Endothelial cell of hepatic sinusoid (primary cell): ENCODE data around the gene PABPC1L.

Experiments
- in situ Hi-C: cut with HindIII; loops from 2 replicates; pipeline ENCODE4 v1.10.0; 2017; ENCODE audit warnings: low sequenced_read_pairs

Gene PABPC1L

DNA sequence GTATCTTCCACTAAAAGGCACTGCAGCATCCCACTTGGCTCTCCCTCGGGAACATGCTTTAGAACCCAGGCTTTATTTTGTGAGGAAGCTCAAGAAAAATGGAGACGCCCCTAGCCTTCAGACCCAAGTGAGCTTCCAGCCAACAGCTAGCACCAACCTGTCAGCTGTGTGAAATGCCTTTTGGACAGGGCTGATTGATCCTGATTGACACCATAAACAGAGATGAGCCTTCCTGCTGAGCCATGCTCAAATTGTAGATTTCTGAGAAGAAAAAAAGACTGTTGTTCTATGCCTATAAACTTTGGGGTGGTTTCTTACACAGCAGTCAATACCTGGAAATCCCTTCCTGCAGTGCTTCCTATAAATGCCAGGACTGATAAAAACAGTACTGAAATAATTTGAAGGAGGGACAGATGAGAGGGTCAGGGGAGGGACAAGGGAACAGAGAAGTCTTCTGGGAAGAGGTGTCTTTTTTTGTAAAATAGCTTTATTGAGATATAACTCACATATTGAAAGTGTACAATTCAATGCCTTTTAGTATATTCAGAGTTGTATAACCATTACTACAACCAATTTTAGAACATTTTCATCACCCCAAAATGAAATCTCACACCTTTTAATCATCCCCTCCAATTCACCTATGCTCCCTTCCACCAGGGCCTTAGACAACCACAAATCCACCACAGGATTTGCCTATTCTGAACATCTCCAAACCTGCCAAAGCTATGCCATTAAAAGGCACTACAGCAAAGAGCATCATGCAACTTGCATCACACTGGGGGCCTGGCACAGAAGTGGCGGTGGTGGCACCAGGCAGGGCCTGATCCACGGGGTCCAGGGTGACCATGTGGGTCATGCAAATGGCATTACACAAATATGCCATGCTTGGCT lies 53.7 kb downstream of the PABPC1L start:
- in situ Hi-C loops: no loop called here

DNA sequence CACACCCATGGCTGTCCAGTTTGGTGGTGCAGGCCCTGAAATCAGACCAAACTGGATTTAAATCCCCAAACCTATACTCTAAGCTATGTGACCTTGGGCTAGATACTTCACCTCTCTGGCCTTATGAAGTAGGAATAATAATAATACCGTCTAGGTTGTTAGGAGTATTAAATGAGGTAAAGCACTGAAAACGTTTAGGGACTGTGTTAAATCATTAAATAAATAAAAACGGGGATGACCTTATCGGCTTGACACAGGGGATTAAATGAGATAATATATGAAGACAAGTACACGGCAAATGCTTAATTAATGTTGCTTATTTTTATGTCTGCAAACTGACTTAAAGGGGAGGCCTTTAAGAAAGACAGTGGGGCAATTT lies 55.8 kb downstream of the PABPC1L start:
- in situ Hi-C loops: no loop called here

DNA sequence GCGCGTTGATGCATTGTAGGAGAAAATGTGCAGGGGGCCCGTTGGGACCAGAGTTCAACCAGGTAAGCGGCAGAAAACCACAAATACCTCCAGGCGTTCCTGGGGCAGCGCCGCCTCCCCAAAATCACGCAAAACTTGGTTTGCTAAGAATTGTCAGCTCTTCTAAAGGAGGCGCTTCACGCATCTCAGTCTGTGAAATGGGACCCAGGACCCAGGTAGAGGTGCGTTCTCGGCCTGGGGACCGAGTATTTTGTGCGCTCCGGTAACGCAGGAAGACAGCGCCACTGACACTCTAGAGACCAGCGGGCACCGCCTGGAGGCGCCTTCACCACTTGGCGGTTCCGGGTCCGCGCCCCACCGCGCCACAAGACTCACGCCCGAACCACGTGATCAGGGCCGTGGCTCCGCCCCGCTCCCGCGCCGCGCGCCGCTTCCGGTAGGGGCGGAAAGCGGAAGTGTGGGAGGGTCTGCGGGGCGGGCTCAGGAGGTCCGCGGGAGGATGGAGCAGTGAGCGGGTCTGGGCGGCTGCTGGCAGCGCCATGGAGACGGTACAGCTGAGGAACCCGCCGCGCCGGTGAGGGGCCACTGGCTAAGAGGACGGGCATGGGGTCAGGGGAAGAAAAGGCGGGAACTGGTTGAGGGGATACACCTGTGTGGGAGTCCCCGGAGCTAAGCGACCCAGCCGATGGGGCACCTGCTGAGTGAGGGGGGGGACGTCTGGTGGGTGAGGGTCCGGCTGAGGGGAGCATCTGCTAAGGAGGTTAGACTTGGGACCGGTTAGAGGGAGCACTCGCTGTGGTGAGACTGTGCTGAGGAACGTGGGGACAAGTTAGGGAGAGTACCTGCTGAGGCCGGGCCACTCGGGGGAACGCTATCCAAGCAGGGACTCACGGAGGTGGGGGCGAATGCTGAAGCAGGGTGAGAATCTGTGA lies 56.4 kb downstream of the PABPC1L start, which contains the start of gene STK4:
Gene STK4, plus strand, starts transcription at position 483 of the 932 bp plus-strand sequence. Its CDS starts 57 bp downstream, at position 540.
- in situ Hi-C loops: no loop called here

DNA sequence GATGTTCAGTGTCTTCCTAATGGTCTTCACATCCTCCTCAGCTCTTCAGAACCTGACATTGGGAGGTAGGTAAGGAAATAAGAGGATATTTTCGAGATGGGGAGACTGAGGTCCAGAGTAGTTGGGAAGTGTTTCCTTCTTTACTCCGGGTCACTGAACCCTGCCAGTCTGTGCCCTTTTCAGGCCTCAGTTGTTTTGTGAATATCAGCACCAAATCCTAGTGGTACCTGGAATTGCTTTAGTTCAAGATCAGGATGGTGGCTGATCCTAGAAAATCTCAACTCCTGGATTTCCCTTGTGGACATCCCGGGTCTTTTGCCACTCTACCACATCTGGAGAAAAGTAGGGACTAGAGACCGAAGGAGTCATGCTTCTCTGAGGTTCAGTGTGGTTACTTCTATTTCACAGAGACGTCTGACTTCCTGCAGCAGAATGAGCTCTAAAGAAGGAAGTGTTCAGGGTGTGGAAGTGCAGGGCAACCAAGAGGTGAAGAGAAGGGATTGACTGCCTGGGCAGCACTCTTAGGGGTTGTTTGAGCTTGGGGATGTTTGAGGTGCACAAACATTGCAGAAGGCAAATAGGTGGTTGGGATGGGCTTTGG lies 57.4 kb downstream of the PABPC1L start:
- in situ Hi-C loops: no loop called here

DNA sequence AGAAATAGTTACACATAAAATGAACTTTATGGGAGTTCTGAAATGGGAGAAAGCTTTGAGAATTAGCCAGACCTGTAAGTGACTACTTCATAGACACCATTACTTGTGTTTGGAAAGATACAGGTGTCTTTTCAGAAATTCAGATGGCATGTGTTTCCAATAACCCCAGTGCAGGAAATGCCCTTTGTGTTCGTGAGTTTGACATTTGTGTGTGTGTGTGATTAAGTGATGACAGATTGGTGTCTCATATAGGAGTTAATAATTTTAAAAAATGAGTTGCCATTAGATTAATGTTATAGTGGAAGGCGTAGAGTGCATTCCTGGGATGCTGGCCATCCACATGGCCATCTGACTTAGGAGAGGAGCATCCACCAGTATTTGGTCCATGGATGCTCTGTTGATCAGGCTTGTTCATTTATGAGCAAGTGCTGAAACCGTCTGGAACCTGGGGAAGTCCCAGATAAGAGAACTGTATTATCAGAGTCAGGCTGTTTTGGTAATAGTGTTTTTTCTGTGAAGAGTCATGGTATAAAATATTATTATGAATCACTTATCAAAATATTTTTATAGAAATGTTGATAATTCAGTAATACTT lies 59.5 kb downstream of the PABPC1L start:
- in situ Hi-C loops: no loop called here

DNA sequence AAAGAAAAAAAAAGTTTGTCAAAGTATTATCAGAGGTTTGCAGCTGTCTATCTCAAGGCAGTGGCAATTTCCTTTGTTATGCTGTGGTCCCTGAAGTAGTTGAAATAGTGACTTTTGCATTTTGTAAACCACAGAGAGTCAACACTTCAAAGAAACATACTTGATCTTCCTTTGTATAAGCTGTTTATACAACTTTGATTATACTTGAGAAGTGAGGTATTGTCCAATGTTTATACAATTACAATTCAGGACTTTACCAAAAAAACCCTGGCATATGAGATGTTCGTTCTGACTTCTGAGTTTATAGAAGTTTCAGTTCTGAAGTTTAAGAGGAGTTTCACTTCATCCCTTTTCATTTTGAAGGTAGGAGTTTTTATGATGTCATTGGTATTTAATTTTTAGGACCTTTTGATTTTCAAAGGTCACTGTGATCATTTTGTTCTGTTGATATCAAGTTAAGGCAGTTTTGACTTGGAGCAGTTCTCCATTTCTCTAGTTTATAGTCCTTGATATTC lies 60.4 kb downstream of the PABPC1L start:
- in situ Hi-C loops: no loop called here

DNA sequence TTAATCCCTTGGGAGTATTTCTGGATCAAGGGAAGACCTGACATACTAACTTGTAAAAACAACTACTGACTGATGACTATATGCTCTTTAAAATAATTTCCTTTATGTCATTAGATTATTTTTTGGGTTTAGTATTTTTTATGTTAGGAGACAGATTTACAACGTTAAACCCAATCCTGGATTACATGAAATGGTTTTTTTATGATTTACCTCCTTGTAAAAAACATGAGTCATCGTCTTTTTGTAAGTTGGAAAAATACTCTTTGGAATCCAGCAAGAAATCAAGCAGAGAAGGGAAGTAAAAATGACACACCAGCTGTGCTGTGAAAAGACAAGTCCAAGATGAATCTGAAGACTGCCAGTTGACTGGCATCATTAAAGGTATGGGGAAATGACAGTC lies 63.2 kb downstream of the PABPC1L start:
- in situ Hi-C loops: no loop called here

DNA sequence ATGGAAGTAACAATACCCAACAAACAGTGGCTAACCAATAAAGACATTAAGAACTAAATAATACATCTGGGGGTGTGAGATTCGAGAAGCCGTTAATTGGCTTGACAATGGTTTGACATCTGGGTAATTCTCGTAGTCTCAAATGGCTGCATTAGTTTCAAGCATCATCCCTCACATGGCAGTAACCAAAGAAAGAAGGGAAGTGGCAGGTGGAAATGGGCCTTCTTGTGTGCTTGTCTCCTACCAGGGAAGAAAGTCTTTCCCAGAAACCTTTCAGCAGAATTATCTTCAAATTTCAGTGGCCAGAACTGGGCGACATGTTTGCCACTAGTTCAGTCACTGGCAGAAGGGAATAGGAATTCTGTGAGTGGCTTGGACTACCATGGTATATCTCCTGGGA lies 66.8 kb downstream of the PABPC1L start:
- in situ Hi-C loops: no loop called here

DNA sequence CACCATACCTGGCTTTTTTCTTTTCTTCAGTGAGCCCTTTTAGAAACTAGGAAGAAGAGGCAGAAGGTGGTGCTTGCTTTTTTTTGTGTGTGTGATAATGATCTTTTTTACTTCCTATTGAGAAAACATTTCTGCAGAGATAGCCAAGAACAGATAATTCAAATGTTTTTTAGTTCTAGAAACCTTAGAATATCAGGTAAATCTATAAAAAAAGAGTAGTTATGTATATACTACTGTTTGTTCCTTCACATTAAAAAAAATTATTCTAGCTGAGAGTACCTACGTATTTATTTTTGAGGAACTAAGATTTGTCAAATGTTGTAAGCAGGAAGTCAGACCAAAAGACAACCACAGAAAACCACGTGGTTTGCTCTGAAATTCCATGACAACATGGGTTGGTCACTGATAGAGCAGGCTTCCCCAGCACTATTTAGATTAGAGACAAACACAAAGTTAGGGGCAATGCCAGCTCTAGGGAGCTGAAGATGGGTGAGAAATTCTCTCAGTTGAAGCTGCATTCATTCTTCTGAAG lies 69.3 kb downstream of the PABPC1L start:
- in situ Hi-C loops: no loop called here

DNA sequence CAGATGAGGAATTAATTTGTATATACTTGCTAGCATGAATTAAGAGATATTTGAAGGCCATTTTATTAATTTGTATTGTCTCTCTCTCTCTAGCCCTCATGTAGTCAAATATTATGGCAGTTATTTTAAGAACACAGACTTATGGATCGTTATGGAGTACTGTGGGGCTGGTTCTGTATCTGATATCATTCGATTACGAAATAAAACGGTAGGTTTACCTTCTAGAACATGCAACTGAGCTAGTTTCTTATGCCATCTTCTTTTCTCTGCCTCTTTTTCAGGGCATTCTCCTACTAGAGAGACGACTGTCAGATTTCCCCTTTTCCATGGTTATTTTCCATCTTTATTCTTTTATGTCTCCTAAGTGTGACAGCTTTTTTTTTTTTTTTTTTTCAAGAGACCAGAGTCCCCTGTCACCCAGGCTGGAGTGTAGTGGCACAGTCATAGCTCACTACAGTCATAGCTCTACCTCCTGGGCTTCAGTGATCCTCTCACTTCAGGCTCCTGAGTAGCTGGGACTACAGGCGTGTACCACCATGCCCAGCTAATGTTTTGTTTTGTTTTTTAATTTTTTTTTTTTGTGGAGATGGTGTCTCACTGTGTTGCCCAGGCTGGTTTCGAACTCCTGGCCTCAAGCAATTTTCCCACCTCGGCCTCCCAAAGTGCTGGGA lies 72.0 kb downstream of the PABPC1L start:
- in situ Hi-C loops: no loop called here

DNA sequence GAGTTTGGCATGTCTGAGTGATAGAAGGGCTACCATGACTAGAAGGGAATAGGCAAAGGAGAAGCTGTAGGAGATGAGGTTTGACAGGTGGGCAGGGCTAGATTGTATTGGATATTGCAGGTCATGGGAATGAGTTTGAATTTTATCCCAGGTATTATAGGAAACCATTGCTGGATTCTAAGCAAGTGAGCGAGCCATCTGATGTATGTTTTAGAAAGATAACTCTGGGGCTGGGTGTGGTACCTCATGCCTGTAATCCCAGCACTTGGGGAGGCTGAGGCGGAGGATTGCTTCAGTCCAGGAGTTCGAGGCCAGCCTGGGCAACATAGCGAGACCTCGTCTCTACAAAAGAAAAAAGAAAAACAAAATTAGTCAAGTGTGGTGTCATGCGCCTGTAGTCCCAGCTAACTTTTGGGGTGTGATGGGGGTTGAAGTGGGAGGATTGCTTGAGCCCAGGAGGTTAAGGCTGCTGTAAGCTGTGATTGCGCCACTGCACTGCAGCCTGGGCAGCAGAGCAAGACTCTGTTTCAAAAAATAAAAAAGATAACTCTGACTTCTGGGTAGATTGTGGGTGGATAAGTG lies 73.3 kb downstream of the PABPC1L start:
- in situ Hi-C loops: no loop called here

DNA sequence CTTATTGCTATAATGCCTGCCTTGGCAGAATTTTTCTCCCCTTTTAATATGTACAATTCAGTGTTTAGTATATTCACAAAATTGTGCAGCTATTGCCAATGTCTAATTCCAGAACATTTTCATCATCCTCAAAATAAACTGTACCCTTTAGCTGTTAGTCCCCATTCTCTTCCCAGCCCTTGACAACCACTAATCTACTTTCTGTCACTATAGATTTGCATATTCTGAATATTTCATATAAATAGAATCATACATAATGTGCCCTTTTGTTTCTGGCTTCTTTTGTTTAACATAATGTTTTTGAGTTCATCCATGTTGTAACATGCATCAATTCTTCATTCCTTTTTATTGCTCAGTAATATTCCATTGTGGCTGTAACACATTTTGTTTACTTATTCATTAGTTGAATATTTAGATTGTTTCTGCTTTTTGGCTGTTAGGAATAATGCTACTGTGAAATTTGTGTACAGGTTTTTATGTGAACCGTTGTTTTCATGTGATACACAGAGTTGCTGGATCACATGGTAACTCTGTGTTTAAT lies 78.8 kb downstream of the PABPC1L start:
- in situ Hi-C loops: no loop called here
